ENCODE measurements around the gene IL1RAP. TPM values are rescaled to one million over a fixed set of nuclear protein-coding genes. Genes with fewer than 3 reads are reported as not detected.

The IL1RAP gene
- total RNA-seq, 2 experiments from 2014 or later, result 2.1 to 5.6 TPM

DNA sequence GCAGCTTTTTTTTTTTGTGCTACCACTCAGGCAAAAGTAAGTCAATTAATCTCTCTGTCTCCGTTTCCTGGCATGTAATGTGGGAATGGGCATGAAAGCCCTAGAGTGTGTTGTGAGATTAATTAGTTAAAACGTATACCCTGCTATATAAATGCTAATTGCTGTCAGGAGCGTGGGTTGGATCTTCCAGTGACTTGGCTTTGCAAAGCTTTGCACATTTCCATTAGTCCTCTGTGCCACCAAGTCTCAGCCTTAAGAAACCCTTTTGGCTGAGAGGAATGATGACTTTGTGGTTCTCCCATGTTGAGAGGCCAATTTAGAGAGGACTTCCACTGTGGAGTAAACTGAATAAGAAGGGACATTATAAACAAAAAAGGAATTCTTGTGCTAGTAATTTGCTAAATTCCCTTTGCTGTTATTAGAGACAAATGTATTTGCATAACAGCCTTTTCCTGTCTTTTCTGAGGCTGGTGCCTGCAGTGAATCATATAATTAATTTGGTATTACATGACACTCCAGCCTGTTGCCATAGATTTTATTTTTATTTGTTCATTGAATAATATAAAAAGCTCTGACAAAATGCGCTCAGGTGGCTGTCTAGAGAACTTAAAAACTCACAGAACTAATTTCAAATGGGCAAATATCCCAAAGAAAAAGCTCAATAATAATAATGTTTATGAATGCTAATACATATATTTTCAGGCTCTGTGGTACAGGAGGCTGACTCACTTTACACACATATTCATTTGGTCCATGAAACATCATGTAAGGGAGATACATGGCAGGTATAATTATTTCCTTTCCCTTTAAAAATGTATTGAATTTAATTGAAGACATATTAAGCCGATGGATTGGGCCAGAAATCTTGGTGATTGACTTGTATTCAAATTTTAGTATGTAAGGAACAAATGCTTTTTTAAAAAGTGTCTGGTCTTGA, 82.7 kb downstream of the IL1RAP start:
- TF ChIP-seq EZH2phosphoT487 (IDR thresholded peaks at IDR 0.05; ENCODE audit: borderline replicate concordance, low read depth, low read length), result no peak
- TF ChIP-seq, protein P1, sequence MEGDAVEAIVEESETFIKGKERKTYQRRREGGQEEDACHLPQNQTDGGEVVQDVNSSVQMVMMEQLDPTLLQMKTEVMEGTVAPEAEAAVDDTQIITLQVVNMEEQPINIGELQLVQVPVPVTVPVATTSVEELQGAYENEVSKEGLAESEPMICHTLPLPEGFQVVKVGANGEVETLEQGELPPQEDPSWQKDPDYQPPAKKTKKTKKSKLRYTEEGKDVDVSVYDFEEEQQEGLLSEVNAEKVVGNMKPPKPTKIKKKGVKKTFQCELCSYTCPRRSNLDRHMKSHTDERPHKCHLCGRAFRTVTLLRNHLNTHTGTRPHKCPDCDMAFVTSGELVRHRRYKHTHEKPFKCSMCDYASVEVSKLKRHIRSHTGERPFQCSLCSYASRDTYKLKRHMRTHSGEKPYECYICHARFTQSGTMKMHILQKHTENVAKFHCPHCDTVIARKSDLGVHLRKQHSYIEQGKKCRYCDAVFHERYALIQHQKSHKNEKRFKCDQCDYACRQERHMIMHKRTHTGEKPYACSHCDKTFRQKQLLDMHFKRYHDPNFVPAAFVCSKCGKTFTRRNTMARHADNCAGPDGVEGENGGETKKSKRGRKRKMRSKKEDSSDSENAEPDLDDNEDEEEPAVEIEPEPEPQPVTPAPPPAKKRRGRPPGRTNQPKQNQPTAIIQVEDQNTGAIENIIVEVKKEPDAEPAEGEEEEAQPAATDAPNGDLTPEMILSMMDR (conservative IDR thresholded peaks at IDR 0.05; ENCODE audit: low read length), result no peak
- Histone ChIP-seq H3K36me3 (ENCODE audit: insufficient read depth, low read length) (no peaks in the 10 kb centered on the region), H3K9me3 (ENCODE audit: low read length) (no peaks in the 10 kb centered on the region), H3K4me2 (ENCODE audit: low read length) (no peak overlapping the region), H2AFZ (ENCODE audit: low read length) (no peak overlapping the region), H3K9me2 (ENCODE audit: insufficient read depth, low read length) (no peaks in the 10 kb centered on the region), H4K20me1 (ENCODE audit: insufficient read depth, low read length) (no peaks in the 10 kb centered on the region), H3K4me1 (ENCODE audit: insufficient read depth, low read length, poor library complexity, severe bottlenecking) (no peaks in the 10 kb centered on the region), H3K4me3 (ENCODE audit: low read depth, low read length, poor library complexity, severe bottlenecking) (no peak overlapping the region), H3K79me2 (ENCODE audit: insufficient read depth, low read depth, low read length) (no peaks in the 10 kb centered on the region), H3K27ac (ENCODE audit: low read depth, low read length, poor library complexity, severe bottlenecking) (no peak overlapping the region)
- POLR2A ChIA-PET, result no interaction called here
- no TSS peak for BruUV-seq (replicated peaks)
- intact Hi-C loops (cut with micrococcal nuclease; ENCODE audit: unreplicated experiment), result no loop called here
- DNase-seq (ENCODE audit: low spot score), result no peak
- CTCF ChIA-PET (ENCODE audit: unreplicated experiment), result no interaction called here

DNA sequence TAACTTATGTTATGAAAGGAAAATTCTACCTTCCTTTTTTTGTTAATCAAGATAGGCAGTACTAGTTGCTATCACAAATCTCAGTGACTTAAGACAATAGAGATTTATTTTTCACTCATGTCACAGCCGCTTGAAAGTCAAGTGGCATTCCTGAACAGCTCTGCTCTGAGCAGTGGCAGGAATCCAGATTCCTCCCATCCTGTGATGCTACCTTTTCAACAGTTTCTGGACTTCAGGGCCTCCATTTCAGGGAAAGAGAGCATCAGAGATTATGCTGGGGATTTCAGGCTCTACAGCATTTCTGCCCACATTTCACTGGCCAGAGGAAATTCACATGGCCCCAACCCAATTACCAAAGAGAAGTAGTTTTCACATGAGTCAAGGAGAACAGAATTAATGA, 83.4 kb downstream of the IL1RAP start:
- H3K36me3 ChIP-seq (ENCODE audit: insufficient read depth, low read length), result no peaks in the 10 kb centered on the region
- no peaks in the 10 kb centered on the region for H4K20me1 ChIP-seq (ENCODE audit: insufficient read depth, low read length)
- H3K4me3 ChIP-seq (ENCODE audit: low read depth, low read length, poor library complexity, severe bottlenecking), result no peak overlapping the region
- no peak overlapping the region for H2AFZ ChIP-seq (ENCODE audit: low read length)
- no peaks in the 10 kb centered on the region for H3K79me2 ChIP-seq (ENCODE audit: insufficient read depth, low read depth, low read length)
- no peak overlapping the region for H3K27ac ChIP-seq (ENCODE audit: low read depth, low read length, poor library complexity, severe bottlenecking)
- no peak for DNase-seq (ENCODE audit: low spot score)
- ChIA-PET CTCF (ENCODE audit: unreplicated experiment) (no interaction called here), POLR2A (no interaction called here)
- intact Hi-C loops (cut with micrococcal nuclease; ENCODE audit: unreplicated experiment), result no loop called here
- TF ChIP-seq EZH2phosphoT487 (IDR thresholded peaks at IDR 0.05; ENCODE audit: borderline replicate concordance, low read depth, low read length), result no peak
- TF ChIP-seq, protein P1 (conservative IDR thresholded peaks at IDR 0.05; ENCODE audit: low read length), result no peak
- no peaks in the 10 kb centered on the region for H3K9me3 ChIP-seq (ENCODE audit: low read length)
- no peaks in the 10 kb centered on the region for H3K9me2 ChIP-seq (ENCODE audit: insufficient read depth, low read length)
- H3K4me1 ChIP-seq (ENCODE audit: insufficient read depth, low read length, poor library complexity, severe bottlenecking), result no peaks in the 10 kb centered on the region
- no TSS peak for BruUV-seq (replicated peaks)
- no peak overlapping the region for H3K4me2 ChIP-seq (ENCODE audit: low read length)

DNA sequence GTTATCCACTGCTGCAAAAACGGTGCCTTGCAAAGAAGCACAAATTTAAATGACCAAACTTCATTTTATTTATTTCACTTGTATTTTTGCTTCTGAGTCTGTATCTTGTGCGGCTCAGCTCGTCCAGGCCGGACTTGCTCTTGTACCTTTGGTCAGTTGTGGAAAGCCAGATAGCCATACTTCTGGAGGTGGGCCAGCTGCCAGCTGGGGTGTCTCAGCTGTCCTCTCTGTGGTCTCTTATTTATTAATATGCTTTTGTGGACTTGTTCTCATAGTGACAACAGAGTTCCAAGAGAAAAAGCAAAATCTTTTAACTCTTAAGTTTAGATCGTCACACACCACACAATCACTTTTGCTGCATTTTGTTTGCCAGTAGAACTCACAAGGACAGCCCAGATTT, 87.7 kb downstream of the IL1RAP start:
- Histone ChIP-seq H3K4me1 (ENCODE audit: insufficient read depth, low read length, poor library complexity, severe bottlenecking) (no peaks in the 10 kb centered on the region), H3K27ac (ENCODE audit: low read depth, low read length, poor library complexity, severe bottlenecking) (no peak overlapping the region), H3K79me2 (ENCODE audit: insufficient read depth, low read depth, low read length) (no peaks in the 10 kb centered on the region), H3K4me3 (ENCODE audit: low read depth, low read length, poor library complexity, severe bottlenecking) (no peak overlapping the region), H4K20me1 (ENCODE audit: insufficient read depth, low read length) (no peaks in the 10 kb centered on the region), H2AFZ (ENCODE audit: low read length) (no peak overlapping the region), H3K36me3 (ENCODE audit: insufficient read depth, low read length) (no peaks in the 10 kb centered on the region), H3K9me2 (ENCODE audit: insufficient read depth, low read length) (no peaks in the 10 kb centered on the region), H3K9me3 (ENCODE audit: low read length) (no peaks in the 10 kb centered on the region), H3K4me2 (ENCODE audit: low read length) (no peak overlapping the region)
- ChIA-PET CTCF (ENCODE audit: unreplicated experiment) (no interaction called here), POLR2A (interaction anchor here (0.6 kb wide), 1 partner anchor 66 kb away, joined by 3 read pairs; no protein-coding TSS in a partner anchor)
- DNase-seq (ENCODE audit: low spot score), result no peak
- TF ChIP-seq, protein P1 (conservative IDR thresholded peaks at IDR 0.05; ENCODE audit: low read length), result no peak
- TF ChIP-seq EZH2phosphoT487 (IDR thresholded peaks at IDR 0.05; ENCODE audit: borderline replicate concordance, low read depth, low read length), result no peak
- intact Hi-C loops (cut with micrococcal nuclease; ENCODE audit: unreplicated experiment), result no loop called here
- BruUV-seq (replicated peaks), result no TSS peak
